Endometrial microvascular endothelial cells (primary cell): ENCODE measurements around the gene PIGL. TPM values are rescaled to one million over a fixed set of nuclear protein-coding genes. Genes with fewer than 3 reads are reported as not detected.

Experiments used
- total RNA-seq: library from RNA; depleted of rRNA; stranded (reverse); fragments of >200 nt; gene quantifications from one replicate; pipeline ENCODE4 v1.2.3, GENCODE V29; 2015; ENCODE audit errors: inconsistent ontology term

The PIGL gene
- total RNA-seq, 1 donor from 2014 or later, result 44.9 TPM

Other genes starting within 250 kb of the PIGL start
- gene ZSWIM7, start 217.5 kb upstream of the PIGL start, total RNA-seq, result 28.3 TPM
- gene TTC19, start 217.4 kb upstream of the PIGL start, total RNA-seq, result 30.6 TPM
- gene NCOR1, start 1.7 kb upstream of the PIGL start, total RNA-seq, result 56.9 TPM
- gene CENPV, start 136.3 kb downstream of the PIGL start, total RNA-seq, result 38.7 TPM
- gene UBB, start 163.9 kb downstream of the PIGL start, total RNA-seq, result 1,239 TPM
- 182 TPM for gene TRPV2, start 198.4 kb downstream of the PIGL start, total RNA-seq